Measurements from ENCODE around the gene FOXP3. TPM values are rescaled to one million over a fixed set of nuclear protein-coding genes. Genes with fewer than 3 reads are reported as not detected.

FOXP3 gene
- total and polyA plus RNA-seq, 2 experiments from 2014 or later, result 0.11 to 0.28 TPM

- H4K20me1 ChIP-seq (replicated peaks; ENCODE audit: insufficient read depth), result no peaks in the 10 kb centered on the region
- Mint-ChIP-seq H3K27me3 (ENCODE audit: insufficient read depth, low read depth, poor library complexity) (peaks cover 5% of the 10 kb centered on the region), H3K27ac (no peak overlapping the region), H3K9me3 (no peaks in the 10 kb centered on the region; the same call in 2 of the 3 replicates), H3K4me3 (no peak overlapping the region), H3K4me1 (no peaks in the 10 kb centered on the region), H3K36me3 (ENCODE audit: low read depth) (peaks cover 2% of the 10 kb centered on the region; the same call in 1 of the 3 replicates)
- TF ChIP-seq REST (IDR thresholded peaks at IDR 0.05; ENCODE audit: unreplicated experiment) (no peak), EZH2phosphoT487 (IDR thresholded peaks at IDR 0.05; ENCODE audit: unreplicated experiment) (no peak), EZH2 (IDR thresholded peaks at IDR 0.05; ENCODE audit: low read depth, unreplicated experiment) (no peak), NANOG (IDR thresholded peaks at IDR 0.05; ENCODE audit: borderline replicate concordance) (no peak), POLR2AphosphoS5 (IDR thresholded peaks at IDR 0.05; ENCODE audit: low read depth) (no peak), CREB1 (CRISPR knock-in tag; IDR thresholded peaks at IDR 0.05; ENCODE audit: low read depth) (no peak)
- H2AFZ ChIP-seq, result no peak overlapping the region
- H3F3A ChIP-seq (replicated peaks; ENCODE audit: low read depth), result no peaks in the 10 kb centered on the region
- H3K4me3 ChIP-seq, result no peak overlapping the region
- no peak for DNase-seq (ENCODE audit: low spot score)
- no peaks in the 10 kb centered on the region for H3K36me3 ChIP-seq (ENCODE audit: insufficient read depth)
- ATAC-seq, result no peak
- H3K27ac ChIP-seq (ENCODE audit: low read depth), result no peak overlapping the region
- no peaks in the 10 kb centered on the region for H3K79me2 ChIP-seq (replicated peaks; ENCODE audit: insufficient read depth)
- H3K4me2 ChIP-seq, result no peak overlapping the region
- H3K9me2 ChIP-seq (ENCODE audit: insufficient read depth), result no peaks in the 10 kb centered on the region
- H3K27me3 ChIP-seq (ENCODE audit: insufficient read depth), result no peaks in the 10 kb centered on the region
- H3K4me1 ChIP-seq (ENCODE audit: insufficient read depth), result no peaks in the 10 kb centered on the region
Measured at GRCh38 chrX:49242545-49243066, 21.9 kb downstream of the FOXP3 start.

GRCh38 chrX:49238735-49239134 is 25.8 kb downstream of the FOXP3 start:
- H3K27ac Mint-ChIP-seq, result no peak overlapping the region
- no peaks in the 10 kb centered on the region for H3K27me3 ChIP-seq (ENCODE audit: insufficient read depth)
- H3K4me1 Mint-ChIP-seq, result no peaks in the 10 kb centered on the region
- TF ChIP-seq ZNF114 (CRISPR knock-in tag; IDR thresholded peaks at IDR 0.05) (no peak), STAT1 (IDR thresholded peaks at IDR 0.05; ENCODE audit: unreplicated experiment) (no peak), POLR2AphosphoS5 (IDR thresholded peaks at IDR 0.05; ENCODE audit: low read depth) (no peak)
- no peaks in the 10 kb centered on the region; the same call in 2 of the 3 replicates for H3K9me3 Mint-ChIP-seq
- no peaks in the 10 kb centered on the region for H3K79me2 ChIP-seq (replicated peaks; ENCODE audit: insufficient read depth)
- H3K36me3 Mint-ChIP-seq (ENCODE audit: low read depth), result peaks cover 2% of the 10 kb centered on the region; the same call in 1 of the 3 replicates
- no peaks in the 10 kb centered on the region for H3F3A ChIP-seq (replicated peaks; ENCODE audit: low read depth)
- no peak overlapping the region for H3K27ac ChIP-seq (ENCODE audit: low read depth)
- no peak overlapping the region for H2AFZ ChIP-seq
- H3K4me1 ChIP-seq (ENCODE audit: insufficient read depth), result no peaks in the 10 kb centered on the region
- no peak for DNase-seq (ENCODE audit: low spot score)
- H3K4me3 ChIP-seq, result no peak overlapping the region
- H3K4me3 Mint-ChIP-seq, result no peak overlapping the region
- no peak overlapping the region for H3K4me2 ChIP-seq
- no peak for ATAC-seq
- H3K36me3 ChIP-seq (ENCODE audit: insufficient read depth), result no peaks in the 10 kb centered on the region
- H4K20me1 ChIP-seq (replicated peaks; ENCODE audit: insufficient read depth), result no peaks in the 10 kb centered on the region
- no peaks in the 10 kb centered on the region for H3K9me2 ChIP-seq (ENCODE audit: insufficient read depth)
- peaks cover 5% of the 10 kb centered on the region for H3K27me3 Mint-ChIP-seq (ENCODE audit: insufficient read depth, low read depth, poor library complexity)
